Measurements from ENCODE around the gene LASP1NB.

The LASP1NB gene

DNA sequence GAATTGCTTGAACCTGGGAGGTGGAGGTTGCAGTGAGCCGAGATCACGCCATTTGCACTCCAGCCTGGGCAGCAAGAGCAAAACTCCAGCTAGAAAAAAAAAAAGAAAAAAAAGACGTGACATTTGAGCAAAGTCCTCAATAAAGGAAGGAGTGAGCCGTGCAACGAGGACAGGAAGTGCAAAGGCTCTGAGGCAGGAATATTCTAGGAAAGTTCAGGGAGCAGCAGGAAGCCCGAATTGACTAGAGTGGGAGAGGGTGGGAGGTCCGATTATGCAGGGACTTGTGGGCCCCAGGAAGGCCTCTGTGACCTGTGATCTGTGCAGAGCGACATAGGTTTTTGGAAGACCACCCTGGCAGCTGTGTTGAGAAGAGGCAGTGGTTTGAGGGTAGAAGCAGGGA lies 8.6 kb upstream of the LASP1NB start:
- Mint-ChIP-seq H3K27ac (ENCODE audit: unreplicated experiment) (peak overlapping the region; percentile 3), H3K36me3 (ENCODE audit: unreplicated experiment) (no peaks in the 10 kb centered on the region), H3K4me3 (ENCODE audit: unreplicated experiment) (no peak overlapping the region), H3K4me1 (ENCODE audit: low read depth, unreplicated experiment) (peaks cover 6% of the 10 kb centered on the region), H3K9me3 (ENCODE audit: unreplicated experiment) (peaks cover 8% of the 10 kb centered on the region), H3K27me3 (ENCODE audit: unreplicated experiment) (peaks cover 4% of the 10 kb centered on the region)
- no peak for DNase-seq
- TF ChIP-seq, protein P1, sequence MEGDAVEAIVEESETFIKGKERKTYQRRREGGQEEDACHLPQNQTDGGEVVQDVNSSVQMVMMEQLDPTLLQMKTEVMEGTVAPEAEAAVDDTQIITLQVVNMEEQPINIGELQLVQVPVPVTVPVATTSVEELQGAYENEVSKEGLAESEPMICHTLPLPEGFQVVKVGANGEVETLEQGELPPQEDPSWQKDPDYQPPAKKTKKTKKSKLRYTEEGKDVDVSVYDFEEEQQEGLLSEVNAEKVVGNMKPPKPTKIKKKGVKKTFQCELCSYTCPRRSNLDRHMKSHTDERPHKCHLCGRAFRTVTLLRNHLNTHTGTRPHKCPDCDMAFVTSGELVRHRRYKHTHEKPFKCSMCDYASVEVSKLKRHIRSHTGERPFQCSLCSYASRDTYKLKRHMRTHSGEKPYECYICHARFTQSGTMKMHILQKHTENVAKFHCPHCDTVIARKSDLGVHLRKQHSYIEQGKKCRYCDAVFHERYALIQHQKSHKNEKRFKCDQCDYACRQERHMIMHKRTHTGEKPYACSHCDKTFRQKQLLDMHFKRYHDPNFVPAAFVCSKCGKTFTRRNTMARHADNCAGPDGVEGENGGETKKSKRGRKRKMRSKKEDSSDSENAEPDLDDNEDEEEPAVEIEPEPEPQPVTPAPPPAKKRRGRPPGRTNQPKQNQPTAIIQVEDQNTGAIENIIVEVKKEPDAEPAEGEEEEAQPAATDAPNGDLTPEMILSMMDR (IDR thresholded peaks at IDR 0.05; ENCODE audit: partially characterized antibody, unreplicated experiment) = no peak

DNA sequence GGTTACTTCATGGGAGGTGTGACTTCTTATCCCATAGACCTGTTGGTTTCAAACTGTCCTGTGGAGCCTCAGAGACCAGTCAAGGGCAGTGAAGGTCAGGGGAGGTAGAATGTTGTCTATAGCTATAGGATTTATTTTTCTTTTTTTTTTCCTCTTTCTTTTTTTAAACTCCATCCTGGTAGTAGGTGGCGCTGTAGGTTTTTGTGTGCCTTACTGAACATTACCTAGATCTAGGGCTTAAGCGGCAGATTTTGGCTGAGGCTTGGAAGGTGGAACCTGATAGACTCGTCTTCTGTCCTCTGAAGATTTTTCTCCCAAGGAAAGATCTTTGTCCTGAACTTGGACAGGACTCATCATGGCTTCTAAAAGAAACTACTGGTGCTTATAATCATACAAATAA lies 8.2 kb upstream of the LASP1NB start:
- TF ChIP-seq, protein P1 (IDR thresholded peaks at IDR 0.05; ENCODE audit: partially characterized antibody, unreplicated experiment) = no peak
- no peaks in the 10 kb centered on the region for H3K36me3 Mint-ChIP-seq (ENCODE audit: unreplicated experiment)
- peaks cover 6% of the 10 kb centered on the region for H3K4me1 Mint-ChIP-seq (ENCODE audit: low read depth, unreplicated experiment)
- H3K9me3 Mint-ChIP-seq (ENCODE audit: unreplicated experiment) = peaks cover 8% of the 10 kb centered on the region
- no peak for DNase-seq
- peaks cover 4% of the 10 kb centered on the region for H3K27me3 Mint-ChIP-seq (ENCODE audit: unreplicated experiment)
- peak overlapping the region; percentile 3 for H3K27ac Mint-ChIP-seq (ENCODE audit: unreplicated experiment)
- H3K4me3 Mint-ChIP-seq (ENCODE audit: unreplicated experiment) = no peak overlapping the region

DNA sequence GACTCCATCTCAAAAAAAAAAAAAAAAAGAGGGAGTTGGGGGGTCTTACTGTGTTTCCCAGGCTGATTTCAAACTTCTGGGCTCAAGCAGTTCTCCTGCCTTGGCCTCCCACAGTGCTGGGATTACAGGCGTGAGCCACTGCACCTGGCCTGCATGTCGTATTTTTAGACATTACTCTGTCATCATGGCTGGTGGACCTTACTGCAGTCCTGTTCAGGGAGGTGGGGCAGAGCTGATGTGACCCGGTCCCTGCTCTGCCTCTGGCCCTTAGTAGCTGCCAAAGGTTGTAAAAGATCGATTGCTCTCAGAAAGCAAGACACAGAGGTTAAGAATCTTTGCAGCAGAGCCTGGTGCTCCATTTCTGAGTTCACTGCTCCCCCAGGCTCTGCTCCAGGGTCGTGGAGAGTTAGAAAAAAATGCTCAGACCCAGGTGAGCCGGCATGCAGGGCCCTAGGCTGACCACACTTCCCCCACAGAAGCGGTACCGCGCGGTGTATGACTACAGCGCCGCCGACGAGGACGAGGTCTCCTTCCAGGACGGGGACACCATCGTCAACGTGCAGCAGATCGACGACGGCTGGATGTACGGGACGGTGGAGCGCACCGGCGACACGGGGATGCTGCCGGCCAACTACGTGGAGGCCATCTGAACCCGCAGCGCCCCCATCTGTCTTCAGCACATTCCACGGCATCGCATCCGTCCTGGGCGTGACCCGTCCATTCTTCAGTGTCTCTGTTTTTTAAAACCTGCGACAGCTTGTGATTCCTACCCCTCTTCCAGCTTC lies 7.1 kb upstream of the LASP1NB start:
- H3K27ac Mint-ChIP-seq (ENCODE audit: unreplicated experiment) = no peak overlapping the region
- TF ChIP-seq, protein P1 (IDR thresholded peaks at IDR 0.05; ENCODE audit: partially characterized antibody, unreplicated experiment) = no peak

DNA sequence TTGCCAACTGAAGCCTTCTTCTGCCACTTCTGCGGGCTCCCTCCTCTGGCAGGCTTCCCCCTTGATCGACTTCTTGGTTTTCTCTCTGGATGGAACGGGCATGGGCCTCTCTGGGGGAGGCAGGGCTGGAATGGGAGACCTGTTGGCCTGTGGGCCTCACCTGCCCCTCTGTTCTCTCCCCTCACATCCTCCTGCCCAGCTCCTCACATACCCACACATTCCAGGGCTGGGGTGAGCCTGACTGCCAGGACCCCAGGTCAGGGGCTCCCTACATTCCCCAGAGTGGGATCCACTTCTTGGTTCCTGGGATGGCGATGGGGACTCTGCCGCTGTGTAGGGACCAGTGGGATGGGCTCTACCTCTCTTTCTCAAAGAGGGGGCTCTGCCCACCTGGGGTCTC lies 6.5 kb upstream of the LASP1NB start:
- peaks cover 4% of the 10 kb centered on the region for H3K27me3 Mint-ChIP-seq (ENCODE audit: unreplicated experiment)
- H3K9me3 Mint-ChIP-seq (ENCODE audit: unreplicated experiment) = peaks cover 8% of the 10 kb centered on the region
- no peaks in the 10 kb centered on the region for H3K36me3 Mint-ChIP-seq (ENCODE audit: unreplicated experiment)

More for the DNA sequence above, 7.1 kb upstream of the LASP1NB start:
- Mint-ChIP-seq H3K36me3 (ENCODE audit: unreplicated experiment) (no peaks in the 10 kb centered on the region), H3K4me1 (ENCODE audit: low read depth, unreplicated experiment) (peaks cover 6% of the 10 kb centered on the region), H3K27me3 (ENCODE audit: unreplicated experiment) (peaks cover 4% of the 10 kb centered on the region), H3K4me3 (ENCODE audit: unreplicated experiment) (no peak overlapping the region), H3K9me3 (ENCODE audit: unreplicated experiment) (peaks cover 8% of the 10 kb centered on the region)
- DNase-seq = no peak

More for the DNA sequence above, 6.5 kb upstream of the LASP1NB start:
- TF ChIP-seq, protein P1 (IDR thresholded peaks at IDR 0.05; ENCODE audit: partially characterized antibody, unreplicated experiment) = no peak
- no peak for DNase-seq
- Mint-ChIP-seq H3K27ac (ENCODE audit: unreplicated experiment) (no peak overlapping the region), H3K4me1 (ENCODE audit: low read depth, unreplicated experiment) (peaks cover 6% of the 10 kb centered on the region), H3K4me3 (ENCODE audit: unreplicated experiment) (no peak overlapping the region)
